Measurements from ENCODE around the gene TESK2.
A peak's percentile ranks its signal among the peaks of the same experiment; 100 is the strongest.

The TESK2 gene

DNA sequence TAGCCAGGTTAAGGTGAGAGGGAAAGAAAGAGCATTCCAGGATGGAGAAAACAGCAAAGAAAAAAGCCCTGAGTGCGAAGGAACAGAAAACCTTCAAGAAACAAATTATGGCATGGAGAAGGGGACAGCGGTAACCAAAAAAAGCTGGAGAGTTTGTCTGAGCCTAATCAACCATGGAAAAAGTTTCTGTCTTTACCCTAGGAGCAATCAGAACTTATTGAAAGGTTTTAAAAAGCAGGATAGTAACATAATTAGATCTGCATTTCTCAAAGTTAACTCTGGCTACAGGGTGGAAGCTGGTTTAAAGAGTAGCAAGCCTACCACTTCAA lies 190.3 kb downstream of the TESK2 start:
- DNase-seq = no peak
- intact Hi-C loops (cut with DNase I) = loop anchor here (10.0 kb wide), 2 partner anchors 466 to 566 kb away; partner anchors contain the start of genes KIF2C and RNU5D-1

GRCh38 chr1:45299981-45300668 lies 190.8 kb downstream of the TESK2 start:
- intact Hi-C loops (cut with DNase I) = loop anchor here (10.0 kb wide), 2 partner anchors 465 to 565 kb away; partner anchors contain the start of genes KIF2C and RNU5D-1
- DNase-seq = peak in 36 of 42 donors; percentile 15 to 81 (median 52)

DNA sequence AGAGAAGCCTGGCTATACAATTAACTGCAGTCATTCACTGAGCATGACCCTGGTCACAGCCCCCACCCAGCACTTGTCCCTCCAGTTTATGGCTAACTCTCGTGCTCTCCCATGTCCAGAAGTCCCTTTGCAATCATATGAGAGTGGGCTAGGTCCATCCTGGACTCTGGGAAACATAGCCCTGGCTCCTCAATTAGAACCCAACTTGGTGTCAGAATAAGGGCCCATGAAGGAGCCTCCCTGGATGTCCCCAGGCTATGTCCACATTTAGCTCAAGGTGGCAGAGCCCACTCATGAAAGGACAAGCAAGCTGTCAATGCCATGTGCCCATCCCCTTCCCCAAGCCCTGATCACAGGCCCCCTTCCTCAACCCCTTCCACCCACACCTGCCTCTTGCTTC lies 191.7 kb downstream of the TESK2 start:
- intact Hi-C loops (cut with DNase I) = no loop called here
- DNase-seq = no peak

- DNase-seq = peak in 19 of 42 donors; percentile 11 to 59 (median 24)
- intact Hi-C loops (cut with DNase I) = no loop called here
Observed at GRCh38 chr1:45297666-45298356, 193.2 kb downstream of the TESK2 start.
